Measurements from ENCODE around the gene KRTAP10-6.

DNA sequence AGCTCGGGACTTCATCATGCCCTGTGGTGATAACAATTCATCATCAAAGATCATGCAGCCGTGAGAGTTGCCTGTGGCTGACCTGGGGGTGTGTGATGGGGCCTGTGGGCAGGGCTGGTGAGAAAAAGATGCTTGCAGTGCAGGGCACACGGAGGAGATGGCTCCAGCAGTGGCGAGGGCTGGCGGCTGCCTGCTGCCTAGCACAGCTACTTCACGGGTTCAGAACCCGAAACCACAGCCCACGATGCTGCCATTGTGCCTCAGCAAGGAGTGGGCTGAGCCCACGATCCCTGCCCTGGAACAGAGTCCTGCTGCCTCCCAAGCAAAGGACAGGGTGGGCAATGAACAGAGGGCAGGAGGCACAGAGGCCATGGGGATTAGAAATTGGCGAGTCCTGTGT, 34.0 kb upstream of the KRTAP10-6 start:
- TF ChIP-seq, protein P1, sequence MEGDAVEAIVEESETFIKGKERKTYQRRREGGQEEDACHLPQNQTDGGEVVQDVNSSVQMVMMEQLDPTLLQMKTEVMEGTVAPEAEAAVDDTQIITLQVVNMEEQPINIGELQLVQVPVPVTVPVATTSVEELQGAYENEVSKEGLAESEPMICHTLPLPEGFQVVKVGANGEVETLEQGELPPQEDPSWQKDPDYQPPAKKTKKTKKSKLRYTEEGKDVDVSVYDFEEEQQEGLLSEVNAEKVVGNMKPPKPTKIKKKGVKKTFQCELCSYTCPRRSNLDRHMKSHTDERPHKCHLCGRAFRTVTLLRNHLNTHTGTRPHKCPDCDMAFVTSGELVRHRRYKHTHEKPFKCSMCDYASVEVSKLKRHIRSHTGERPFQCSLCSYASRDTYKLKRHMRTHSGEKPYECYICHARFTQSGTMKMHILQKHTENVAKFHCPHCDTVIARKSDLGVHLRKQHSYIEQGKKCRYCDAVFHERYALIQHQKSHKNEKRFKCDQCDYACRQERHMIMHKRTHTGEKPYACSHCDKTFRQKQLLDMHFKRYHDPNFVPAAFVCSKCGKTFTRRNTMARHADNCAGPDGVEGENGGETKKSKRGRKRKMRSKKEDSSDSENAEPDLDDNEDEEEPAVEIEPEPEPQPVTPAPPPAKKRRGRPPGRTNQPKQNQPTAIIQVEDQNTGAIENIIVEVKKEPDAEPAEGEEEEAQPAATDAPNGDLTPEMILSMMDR (IDR thresholded peaks at IDR 0.05): no peak
- TF ChIP-seq POLR2A (IDR thresholded peaks at IDR 0.05): no peak
